ENCODE results near the gene SLC19A3. TPM values are rescaled to one million over a fixed set of nuclear protein-coding genes. Genes with fewer than 3 reads are reported as not detected.
"Not testable (repeated sequence)": the region's sequence is repeated elsewhere in the genome, so short reads cannot be mapped to it uniquely, and the experiment has no call there.

The SLC19A3 gene
- total and polyA plus RNA-seq, 4 donors = 4.6 to 56.5 (median 19.5) TPM

DNA sequence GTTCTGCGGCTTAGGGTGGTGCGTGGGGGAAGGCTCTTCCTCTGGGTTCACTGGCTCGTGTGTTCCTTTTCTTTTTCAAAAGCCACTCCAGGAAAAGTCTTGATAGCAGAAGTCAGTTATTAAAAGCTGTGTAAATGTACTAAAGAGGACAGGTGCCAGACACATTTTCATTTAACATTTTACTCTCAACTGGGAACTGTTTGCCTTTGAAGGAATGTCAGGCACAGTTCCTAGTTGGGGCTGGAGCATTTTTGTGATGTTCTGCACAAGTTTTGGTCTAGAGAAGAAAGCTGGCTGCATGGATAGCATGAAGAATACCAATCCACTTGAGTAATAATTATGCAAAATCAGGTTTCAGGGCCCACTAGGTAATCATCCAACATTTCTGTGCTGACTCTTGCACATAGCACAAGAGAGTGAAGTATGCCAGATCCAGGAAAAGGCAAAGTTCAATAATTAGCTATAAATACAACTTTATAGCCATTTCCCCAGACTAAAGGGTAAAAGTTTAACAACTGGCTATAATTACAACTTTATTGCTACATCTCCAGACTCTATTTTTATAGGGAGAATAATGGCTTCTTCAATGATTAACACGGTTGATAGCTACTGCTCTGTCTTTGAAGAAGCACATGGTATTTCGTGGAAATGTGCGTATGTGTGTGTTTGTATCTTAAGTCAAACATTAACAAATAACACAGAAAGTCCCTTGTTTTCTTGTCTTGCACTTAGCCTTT is 44.1 kb upstream of the SLC19A3 start:
- peak overlapping the region in 1 of 2 donors; percentile 23 for H3K9ac ChIP-seq (ENCODE audit: insufficient read depth in 1 of 2, low read length in 2 of 2)
- DNase-seq (peak in 2 of 3 donors; percentile 34 to 59), ATAC-seq (ENCODE audit: insufficient read depth, low FRiP score) (no peak)
- H3K4me1 ChIP-seq (ENCODE audit: control insufficient read depth in 5 of 5, insufficient read depth in 5 of 5, low read length in 5 of 5) = peaks cover 0 to 9% (median 0%) of the 10 kb centered on the region in 5 donors
- WGBS, 2 donors = 64 to 76% methylated on average over 6 of the region's 6 CpGs
- TF ChIP-seq, protein P1, sequence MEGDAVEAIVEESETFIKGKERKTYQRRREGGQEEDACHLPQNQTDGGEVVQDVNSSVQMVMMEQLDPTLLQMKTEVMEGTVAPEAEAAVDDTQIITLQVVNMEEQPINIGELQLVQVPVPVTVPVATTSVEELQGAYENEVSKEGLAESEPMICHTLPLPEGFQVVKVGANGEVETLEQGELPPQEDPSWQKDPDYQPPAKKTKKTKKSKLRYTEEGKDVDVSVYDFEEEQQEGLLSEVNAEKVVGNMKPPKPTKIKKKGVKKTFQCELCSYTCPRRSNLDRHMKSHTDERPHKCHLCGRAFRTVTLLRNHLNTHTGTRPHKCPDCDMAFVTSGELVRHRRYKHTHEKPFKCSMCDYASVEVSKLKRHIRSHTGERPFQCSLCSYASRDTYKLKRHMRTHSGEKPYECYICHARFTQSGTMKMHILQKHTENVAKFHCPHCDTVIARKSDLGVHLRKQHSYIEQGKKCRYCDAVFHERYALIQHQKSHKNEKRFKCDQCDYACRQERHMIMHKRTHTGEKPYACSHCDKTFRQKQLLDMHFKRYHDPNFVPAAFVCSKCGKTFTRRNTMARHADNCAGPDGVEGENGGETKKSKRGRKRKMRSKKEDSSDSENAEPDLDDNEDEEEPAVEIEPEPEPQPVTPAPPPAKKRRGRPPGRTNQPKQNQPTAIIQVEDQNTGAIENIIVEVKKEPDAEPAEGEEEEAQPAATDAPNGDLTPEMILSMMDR (IDR thresholded peaks at IDR 0.05; ENCODE audit: control extremely low read depth, extremely low read depth) = no peak
- no peak overlapping the region for H3K27ac ChIP-seq (ENCODE audit: low read depth in 1 of 2, low read length in 1 of 2)
- H3K4me3 ChIP-seq = no peak overlapping the region
- no peaks in the 10 kb centered on the region for H3K27me3 ChIP-seq (ENCODE audit: control insufficient read depth in 3 of 3, insufficient read depth in 3 of 3, low read length in 2 of 3)
- H3K9me3 ChIP-seq (ENCODE audit: control insufficient read depth in 4 of 4, insufficient read depth in 3 of 4, low read length in 3 of 4) = no peaks in the 10 kb centered on the region
- no peaks in the 10 kb centered on the region for H3K36me3 ChIP-seq (ENCODE audit: control insufficient read depth in 4 of 4, insufficient read depth in 4 of 4, low read length in 4 of 4)

DNA sequence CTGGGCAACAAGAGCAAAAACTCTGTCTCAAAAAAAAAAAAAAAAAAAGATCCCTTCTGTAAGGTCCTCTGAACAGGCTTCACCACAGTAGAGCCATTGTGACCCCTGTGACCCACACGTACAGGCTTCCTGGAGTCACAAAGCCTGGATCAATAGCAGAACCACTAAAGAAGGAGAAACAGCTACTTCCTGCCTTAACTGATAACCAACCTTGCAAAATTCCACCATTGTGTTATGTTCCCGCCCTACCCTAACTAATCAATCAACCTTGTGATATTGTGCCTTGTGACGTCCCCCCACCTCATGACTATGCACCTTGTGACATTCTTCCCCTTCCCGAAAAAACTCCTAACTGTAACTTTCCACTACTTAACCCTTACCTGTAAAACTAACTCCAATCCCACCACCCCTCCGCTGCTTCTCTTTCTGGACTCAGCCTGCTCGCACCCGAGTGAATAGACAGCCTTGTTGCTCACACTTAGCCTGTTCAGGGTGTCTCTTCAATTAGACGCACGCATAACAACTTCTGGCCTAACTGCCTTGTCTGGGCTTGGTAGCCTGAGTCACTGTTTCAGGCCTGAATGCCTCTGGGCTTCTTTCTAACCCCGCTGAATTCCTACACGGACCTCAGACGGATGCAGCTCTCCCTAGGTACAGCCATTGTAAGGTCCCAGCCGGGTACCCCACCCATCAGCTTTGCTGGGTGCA is 41.7 kb upstream of the SLC19A3 start:
- WGBS, 2 donors = 73 to 74% methylated on average over 13 of the region's 13 CpGs
- no peak overlapping the region for H3K27ac ChIP-seq (ENCODE audit: low read depth in 1 of 2, low read length in 1 of 2)
- no peaks in the 10 kb centered on the region for H3K9me3 ChIP-seq (ENCODE audit: control insufficient read depth in 4 of 4, insufficient read depth in 3 of 4, low read length in 3 of 4)
- H3K4me1 ChIP-seq (ENCODE audit: control insufficient read depth in 5 of 5, insufficient read depth in 5 of 5, low read length in 5 of 5) = peaks cover 0 to 6% (median 0%) of the 10 kb centered on the region in 5 donors
- no peak overlapping the region for H3K4me3 ChIP-seq
- no peaks in the 10 kb centered on the region for H3K27me3 ChIP-seq (ENCODE audit: control insufficient read depth in 3 of 3, insufficient read depth in 3 of 3, low read length in 2 of 3)
- H3K36me3 ChIP-seq (ENCODE audit: control insufficient read depth in 4 of 4, insufficient read depth in 4 of 4, low read length in 4 of 4) = no peaks in the 10 kb centered on the region
- no peak for DNase-seq
- no peak for ATAC-seq (ENCODE audit: insufficient read depth, low FRiP score)
- H3K9ac ChIP-seq (ENCODE audit: insufficient read depth in 1 of 2, low read length in 2 of 2) = no peak overlapping the region
- TF ChIP-seq, protein P1 (IDR thresholded peaks at IDR 0.05; ENCODE audit: control extremely low read depth, extremely low read depth) = no peak

DNA sequence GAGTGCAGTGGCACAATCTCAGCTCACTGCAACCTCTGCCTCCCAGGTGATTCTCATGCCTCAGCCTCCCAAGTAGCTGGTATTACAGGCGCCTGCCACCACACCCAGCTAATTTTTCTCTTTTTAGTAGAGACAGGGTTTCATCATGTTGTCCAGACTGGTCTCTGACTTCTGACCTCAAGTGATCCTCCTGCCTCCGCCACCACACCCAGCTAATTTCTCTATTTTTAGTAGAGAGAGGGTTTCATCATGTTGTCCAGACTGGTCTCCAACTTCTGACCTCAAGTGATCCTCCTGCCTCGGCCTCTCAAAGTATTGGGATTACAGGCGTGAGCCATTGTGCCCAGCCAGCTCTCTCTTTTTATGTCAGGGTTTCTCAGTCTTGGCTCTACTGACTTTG is 38.4 kb upstream of the SLC19A3 start:
- not testable (repeated sequence) for H3K9ac ChIP-seq (ENCODE audit: insufficient read depth in 1 of 2, low read length in 2 of 2); H3K4me3 ChIP-seq; H3K36me3 ChIP-seq (ENCODE audit: control insufficient read depth in 4 of 4, insufficient read depth in 4 of 4, low read length in 4 of 4); H3K9me3 ChIP-seq (ENCODE audit: control insufficient read depth in 4 of 4, insufficient read depth in 3 of 4, low read length in 3 of 4); H3K27ac ChIP-seq (ENCODE audit: low read depth in 1 of 2, low read length in 1 of 2); H3K27me3 ChIP-seq (ENCODE audit: control insufficient read depth in 3 of 3, insufficient read depth in 3 of 3, low read length in 2 of 3); ATAC-seq (ENCODE audit: insufficient read depth, low FRiP score); H3K4me1 ChIP-seq (ENCODE audit: control insufficient read depth in 5 of 5, insufficient read depth in 5 of 5, low read length in 5 of 5); DNase-seq
- 68 to 81% methylated on average over 4 of the region's 4 CpGs for WGBS, 2 donors

DNA sequence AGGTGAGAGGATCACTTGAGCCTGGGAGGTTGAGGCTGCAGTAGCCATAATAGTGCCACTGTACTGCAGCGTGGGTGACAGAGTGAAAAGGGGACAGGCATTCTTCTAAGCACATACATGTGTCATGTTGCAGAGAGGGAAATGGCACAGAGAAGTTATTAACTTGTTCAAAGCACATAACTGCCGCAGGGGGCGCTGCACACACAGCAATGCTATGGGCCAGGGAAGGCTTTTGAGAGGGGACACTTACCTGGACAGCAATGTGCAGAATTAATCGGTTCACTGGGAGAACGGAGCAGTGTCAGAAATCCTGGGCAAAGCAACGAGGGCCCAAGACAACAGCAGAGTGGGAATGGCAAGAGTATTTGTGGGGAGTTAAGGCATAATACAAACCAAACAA is 30.3 kb upstream of the SLC19A3 start:
- H3K27ac ChIP-seq (ENCODE audit: low read depth in 1 of 2, low read length in 1 of 2) = no peak overlapping the region
- no peak overlapping the region for H3K9ac ChIP-seq (ENCODE audit: insufficient read depth in 1 of 2, low read length in 2 of 2)
- no peaks in the 10 kb centered on the region for H3K4me1 ChIP-seq (ENCODE audit: control insufficient read depth in 5 of 5, insufficient read depth in 5 of 5, low read length in 5 of 5)
- no peak for ATAC-seq (ENCODE audit: insufficient read depth, low FRiP score)
- no peak for DNase-seq
- TF ChIP-seq, protein P1 (IDR thresholded peaks at IDR 0.05; ENCODE audit: control extremely low read depth, extremely low read depth) = no peak
- WGBS, 2 donors = 71 to 82% methylated on average over 6 of the region's 6 CpGs
- no peaks in the 10 kb centered on the region for H3K9me3 ChIP-seq (ENCODE audit: control insufficient read depth in 4 of 4, insufficient read depth in 3 of 4, low read length in 3 of 4)
- H3K27me3 ChIP-seq (ENCODE audit: control insufficient read depth in 3 of 3, insufficient read depth in 3 of 3, low read length in 2 of 3) = no peaks in the 10 kb centered on the region
- H3K36me3 ChIP-seq (ENCODE audit: control insufficient read depth in 4 of 4, insufficient read depth in 4 of 4, low read length in 4 of 4) = no peaks in the 10 kb centered on the region
- H3K4me3 ChIP-seq = no peak overlapping the region

Measured in lung (tissue), 12 donors.